SK-N-MC (cell line): ENCODE data around the gene RAET1G.

Experiments used
- EZH2 ChIP-seq: fragments of 200-600 bp; sonication (generic); IDR thresholded peaks from one replicate; pipeline ENCODE4 v1.6.1; 2017; ENCODE audit warnings: antibody characterized with exemption
- POLR2AphosphoS5 ChIP-seq: IDR thresholded peaks from 2 replicates; pipeline ENCODE4 v1.6.1; 2012; ENCODE audit warnings: mild to moderate bottlenecking, low read depth, low read length, borderline replicate concordance

DNA sequence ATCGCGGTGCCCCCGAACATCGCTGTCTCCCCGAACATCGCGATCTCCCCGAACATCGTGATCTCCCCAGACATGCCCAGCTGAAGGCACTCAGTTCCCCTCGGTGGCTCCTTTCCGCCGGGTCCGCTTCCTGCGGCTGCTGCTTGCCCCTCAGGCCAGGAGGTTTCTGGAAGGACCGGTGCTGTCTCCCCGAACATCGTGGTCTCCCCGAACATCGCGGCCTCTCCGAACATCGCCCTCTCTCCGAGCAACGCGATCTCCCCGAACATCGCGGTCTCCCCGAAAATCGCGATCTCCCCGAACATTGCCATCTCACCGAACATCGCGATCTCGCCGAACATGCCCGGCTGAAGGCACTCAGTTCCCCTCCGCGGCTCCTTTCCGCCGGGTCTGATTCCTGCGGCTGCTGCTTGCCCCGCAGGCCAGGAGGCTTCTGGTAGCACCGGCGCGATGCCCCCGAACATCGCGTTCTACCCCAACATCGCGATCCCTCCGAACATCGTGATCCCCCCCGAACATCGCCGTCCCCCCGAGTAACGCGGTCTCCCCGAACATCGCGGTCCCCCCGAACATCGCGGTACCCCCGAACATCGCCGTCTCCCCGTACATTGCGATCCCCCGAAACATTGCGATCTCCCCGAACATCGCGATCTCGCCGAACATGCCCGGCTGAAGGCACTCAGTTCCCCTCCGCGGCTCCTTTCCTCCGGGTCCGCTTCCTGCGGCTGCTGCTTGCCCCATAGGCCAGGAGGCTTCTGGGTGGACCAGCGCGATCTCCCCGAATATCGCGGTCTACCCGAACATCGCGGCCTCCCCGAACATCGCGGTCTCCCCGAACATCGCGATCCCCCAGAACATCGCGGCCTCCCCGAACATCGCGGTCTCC lies 41.6 kb upstream of the RAET1G start:
- no peak for TF ChIP-seq POLR2AphosphoS5
- no peak for TF ChIP-seq EZH2
